ENCODE data around the gene XRCC5. TPM values are rescaled to one million over a fixed set of nuclear protein-coding genes. Genes with fewer than 3 reads are reported as not detected.

XRCC5 gene
- total and polyA plus RNA-seq, 10 of the 15 experiments (the other 5 are each of a cell fraction or from before 2014, with no cell fraction given) = 259 to 815 (median 530) TPM

DNA sequence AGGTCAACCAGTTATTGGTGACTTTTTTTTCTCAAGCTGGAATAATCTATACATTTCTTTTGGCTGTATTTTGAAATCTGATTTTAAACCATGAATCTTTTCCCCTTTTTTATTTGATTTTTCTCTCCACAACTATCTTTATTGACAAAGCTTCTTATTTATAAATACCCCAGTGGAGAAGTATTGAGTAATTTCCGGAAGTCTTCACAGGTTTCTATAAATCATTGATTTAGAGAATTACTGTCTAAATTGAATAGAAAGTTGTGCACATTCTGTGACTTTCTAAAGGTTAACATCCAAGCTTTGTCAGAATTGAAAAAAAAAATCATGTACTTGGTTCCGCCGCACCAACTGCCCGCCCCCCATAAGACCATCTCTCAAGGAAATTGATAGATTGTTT, 39.8 kb downstream of the XRCC5 start (continued):
- TF ChIP-seq, protein P1, sequence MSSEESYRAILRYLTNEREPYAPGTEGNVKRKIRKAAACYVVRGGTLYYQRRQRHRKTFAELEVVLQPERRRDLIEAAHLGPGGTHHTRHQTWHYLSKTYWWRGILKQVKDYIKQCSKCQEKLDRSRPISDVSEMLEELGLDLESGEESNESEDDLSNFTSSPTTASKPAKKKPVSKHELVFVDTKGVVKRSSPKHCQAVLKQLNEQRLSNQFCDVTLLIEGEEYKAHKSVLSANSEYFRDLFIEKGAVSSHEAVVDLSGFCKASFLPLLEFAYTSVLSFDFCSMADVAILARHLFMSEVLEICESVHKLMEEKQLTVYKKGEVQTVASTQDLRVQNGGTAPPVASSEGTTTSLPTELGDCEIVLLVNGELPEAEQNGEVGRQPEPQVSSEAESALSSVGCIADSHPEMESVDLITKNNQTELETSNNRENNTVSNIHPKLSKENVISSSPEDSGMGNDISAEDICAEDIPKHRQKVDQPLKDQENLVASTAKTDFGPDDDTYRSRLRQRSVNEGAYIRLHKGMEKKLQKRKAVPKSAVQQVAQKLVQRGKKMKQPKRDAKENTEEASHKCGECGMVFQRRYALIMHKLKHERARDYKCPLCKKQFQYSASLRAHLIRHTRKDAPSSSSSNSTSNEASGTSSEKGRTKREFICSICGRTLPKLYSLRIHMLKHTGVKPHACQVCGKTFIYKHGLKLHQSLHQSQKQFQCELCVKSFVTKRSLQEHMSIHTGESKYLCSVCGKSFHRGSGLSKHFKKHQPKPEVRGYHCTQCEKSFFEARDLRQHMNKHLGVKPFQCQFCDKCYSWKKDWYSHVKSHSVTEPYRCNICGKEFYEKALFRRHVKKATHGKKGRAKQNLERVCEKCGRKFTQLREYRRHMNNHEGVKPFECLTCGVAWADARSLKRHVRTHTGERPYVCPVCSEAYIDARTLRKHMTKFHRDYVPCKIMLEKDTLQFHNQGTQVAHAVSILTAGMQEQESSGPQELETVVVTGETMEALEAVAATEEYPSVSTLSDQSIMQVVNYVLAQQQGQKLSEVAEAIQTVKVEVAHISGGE (CRISPR knock-in tag; IDR thresholded peaks at IDR 0.05) = no peak

DNA sequence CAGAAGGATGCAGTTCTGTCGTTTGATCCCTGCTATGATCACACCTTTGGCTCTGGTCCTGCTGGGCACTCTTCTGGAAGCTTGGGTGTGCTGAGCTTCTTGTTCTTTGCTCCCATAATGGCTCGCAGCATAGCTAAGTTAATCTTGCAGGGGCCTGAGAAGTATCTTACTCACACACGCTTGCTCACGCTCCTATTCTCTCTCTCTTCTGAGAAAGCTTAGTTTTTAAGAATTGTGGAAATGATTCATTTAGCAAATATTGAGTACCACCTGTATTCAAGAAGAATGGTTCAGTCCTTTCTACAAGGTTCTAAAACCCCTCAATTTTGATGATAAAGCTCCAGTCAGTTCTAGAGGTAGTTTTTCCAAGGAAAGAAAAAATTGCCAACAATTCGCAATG, 40.6 kb downstream of the XRCC5 start:
- peaks cover 12 to 68% of the 10 kb centered on the region in 2 experiments for H3K36me3 ChIP-seq (ENCODE audit: control insufficient read depth in 2 of 2, insufficient read depth in 2 of 2, low read length in 1 of 2)
- ATAC-seq (no peak), FAIRE-seq (no peak), DNase-seq (ENCODE audit: low read depth, low spot score) (no peak)
- no TSS peak for BruUV-seq (replicated peaks)
- RAD21 ChIA-PET (ENCODE audit: unreplicated experiment) = no interaction called here
- H4K20me1 ChIP-seq (ENCODE audit: control insufficient read depth, insufficient read depth) = no peaks in the 10 kb centered on the region
- H3K9ac ChIP-seq (ENCODE audit: control insufficient read depth, insufficient read depth, low read length) = no peak overlapping the region
- no peak overlapping the region for H2AFZ ChIP-seq (ENCODE audit: control insufficient read depth, low read depth, low read length)
- in situ Hi-C loops (cut with MboI) (no loop called here), intact Hi-C loops (cut with micrococcal nuclease; ENCODE audit: unreplicated experiment) (no loop called here)
- no peaks in the 10 kb centered on the region for H3K4me1 ChIP-seq (ENCODE audit: control insufficient read depth, insufficient read depth, low read length)
- CTCF ChIA-PET = interaction anchor here (1.0 to 1.7 kb wide), 3 partner anchors 9 to 24 kb away, joined by 3 to 5 read pairs (median 3); no protein-coding TSS in a partner anchor
- no peaks in the 10 kb centered on the region for H3K27me3 ChIP-seq (replicated peaks in 1 of 2; ENCODE audit: control insufficient read depth in 2 of 2, insufficient read depth in 2 of 2, low read length in 1 of 2)
- POLR2A ChIA-PET = interaction anchor here (2.4 kb wide), 1 partner anchor 9 kb away, joined by 7 read pairs; no protein-coding TSS in a partner anchor
- H3K27ac ChIP-seq (ENCODE audit: control insufficient read depth, insufficient read depth) = no peak overlapping the region
- H3K4me2 ChIP-seq (ENCODE audit: control insufficient read depth, insufficient read depth) = no peak overlapping the region
- H3K4me3 ChIP-seq = no peak overlapping the region
- TF ChIP-seq MEF2B (IDR thresholded peaks at IDR 0.05; ENCODE audit: partially characterized antibody, poor library complexity, severe bottlenecking) = no peak
- TF ChIP-seq, protein P2, sequence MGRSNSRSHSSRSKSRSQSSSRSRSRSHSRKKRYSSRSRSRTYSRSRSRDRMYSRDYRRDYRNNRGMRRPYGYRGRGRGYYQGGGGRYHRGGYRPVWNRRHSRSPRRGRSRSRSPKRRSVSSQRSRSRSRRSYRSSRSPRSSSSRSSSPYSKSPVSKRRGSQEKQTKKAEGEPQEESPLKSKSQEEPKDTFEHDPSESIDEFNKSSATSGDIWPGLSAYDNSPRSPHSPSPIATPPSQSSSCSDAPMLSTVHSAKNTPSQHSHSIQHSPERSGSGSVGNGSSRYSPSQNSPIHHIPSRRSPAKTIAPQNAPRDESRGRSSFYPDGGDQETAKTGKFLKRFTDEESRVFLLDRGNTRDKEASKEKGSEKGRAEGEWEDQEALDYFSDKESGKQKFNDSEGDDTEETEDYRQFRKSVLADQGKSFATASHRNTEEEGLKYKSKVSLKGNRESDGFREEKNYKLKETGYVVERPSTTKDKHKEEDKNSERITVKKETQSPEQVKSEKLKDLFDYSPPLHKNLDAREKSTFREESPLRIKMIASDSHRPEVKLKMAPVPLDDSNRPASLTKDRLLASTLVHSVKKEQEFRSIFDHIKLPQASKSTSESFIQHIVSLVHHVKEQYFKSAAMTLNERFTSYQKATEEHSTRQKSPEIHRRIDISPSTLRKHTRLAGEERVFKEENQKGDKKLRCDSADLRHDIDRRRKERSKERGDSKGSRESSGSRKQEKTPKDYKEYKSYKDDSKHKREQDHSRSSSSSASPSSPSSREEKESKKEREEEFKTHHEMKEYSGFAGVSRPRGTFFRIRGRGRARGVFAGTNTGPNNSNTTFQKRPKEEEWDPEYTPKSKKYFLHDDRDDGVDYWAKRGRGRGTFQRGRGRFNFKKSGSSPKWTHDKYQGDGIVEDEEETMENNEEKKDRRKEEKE (IDR thresholded peaks at IDR 0.05) = no peak
- no peak for TF ChIP-seq SMC3 (IDR thresholded peaks at IDR 0.05; ENCODE audit: borderline replicate concordance, low read length)
- no peak for TF ChIP-seq TCF12 (IDR thresholded peaks at IDR 0.05; ENCODE audit: low read depth, low read length)
- TF ChIP-seq TCF3 (IDR thresholded peaks at IDR 0.05; ENCODE audit: borderline replicate concordance, insufficient read depth, low read depth, low read length) = no peak
- no peak for TF ChIP-seq CHD4 (IDR thresholded peaks at IDR 0.05)
- no peak for TF ChIP-seq EP300 (IDR thresholded peaks at IDR 0.05; ENCODE audit: borderline replicate concordance in 1 of 2, control insufficient read depth in 1 of 2, low read depth in 2 of 2, low read length in 2 of 2)
- TF ChIP-seq CBX3 (IDR thresholded peaks at IDR 0.05; ENCODE audit: borderline replicate concordance, low read depth) = no peak
- H3K79me2 ChIP-seq (ENCODE audit: control insufficient read depth, insufficient read depth, low read length) = peaks cover 8% of the 10 kb centered on the region
- 87% methylated on average over 5 of the region's 5 CpGs for WGBS (ENCODE audit: insufficient coverage, insufficient replicate concordance, low lambda C conversion rate, missing lambda C conversion rate)
- H3K9me3 ChIP-seq (replicated peaks; ENCODE audit: control insufficient read depth, insufficient read depth, low read length) = no peaks in the 10 kb centered on the region
- SMC1A ChIA-PET (ENCODE audit: uncharacterized antibody, unreplicated experiment) = interaction anchor here (0.6 to 2.8 kb wide), 5 partner anchors 8 to 36 kb away, joined by 3 to 8 read pairs (median 3); no protein-coding TSS in a partner anchor

Data from GM12878 (cell line).